K562 treated with DMSO at 1 percent for 12 hours (cell line): ENCODE results near the gene TCEANC2. TPM values are rescaled to one million over a fixed set of nuclear protein-coding genes. Genes with fewer than 3 reads are reported as not detected.

Experiments
- total RNA-seq: library from RNA; unstranded; fragments of 300-600 nt; gene quantifications from 2 replicates; pipeline ENCODE4 v1.2.3, GENCODE V29; 2022; ENCODE audit not compliant: insufficient read depth

TCEANC2 gene
- 2.8 and 5.0 TPM in 2 replicates for total RNA-seq

GRCh38 chr1:54052934-54053744, at the start of gene TCEANC2, which contains the start of gene TMEM59:
Gene TCEANC2 (plus strand): TSS chr1:54053608. CDS start chr1:54054423, 815 bp downstream.
Gene TMEM59 (minus strand): TSS chr1:54053204. CDS start chr1:54053188, 16 bp downstream.

GRCh38 chr1:54017979-54018378, 35.4 kb upstream of the TCEANC2 start, which contains the start of gene LDLRAD1:
Gene LDLRAD1 (minus strand): TSS chr1:54018186. CDS start chr1:54018112, 74 bp downstream.

GRCh38 chr1:54152696-54153095, 99.3 kb downstream of the TCEANC2 start, which contains the start of gene CDCP2:
Gene CDCP2 (minus strand): TSS chr1:54153000. CDS start chr1:54152922, 78 bp downstream.

Other genes with a start within 250 kb of the TCEANC2 start
- 10.7 and 34.7 TPM in 2 replicates for gene NDC1, start 215.3 kb upstream of the TCEANC2 start, total RNA-seq
- gene YIPF1, start 163.8 kb upstream of the TCEANC2 start, total RNA-seq = 25.9 and 43.9 TPM in 2 replicates
- 0.41 TPM in 1 of 2 replicates, not detected in the other for gene DIO1, start 159.4 kb upstream of the TCEANC2 start, total RNA-seq
- 56.1 and 77.0 TPM in 2 replicates for gene IFT25, start 107.9 kb upstream of the TCEANC2 start, total RNA-seq
- 30.0 and 41.3 TPM in 2 replicates for gene LRRC42, start 107.3 kb upstream of the TCEANC2 start, total RNA-seq
- not detected in 2 replicates for gene LDLRAD1, start 35.4 kb upstream of the TCEANC2 start, total RNA-seq
- gene TMEM59, start 404 bp upstream of the TCEANC2 start, total RNA-seq = 196 and 214 TPM in 2 replicates
- gene CDCP2, start 99.4 kb downstream of the TCEANC2 start, total RNA-seq = not detected in 2 replicates
- 3.3 and 17.7 TPM in 2 replicates for gene CYB5RL, start 146.4 kb downstream of the TCEANC2 start, total RNA-seq
- gene MRPL37, start 146.6 kb downstream of the TCEANC2 start, total RNA-seq = 173 and 200 TPM in 2 replicates